Fibroblast of lung (primary cell): Measurements from ENCODE around the gene SULT4A1. TPM values are rescaled to one million over a fixed set of nuclear protein-coding genes. Genes with fewer than 3 reads are reported as not detected.

Experiments used
- DNase-seq, 2 donors: peaks; one replicate each; pipeline versions ENCODE4 v3.0.0 to v3.0.0-alpha.2; 2010; ENCODE audit warnings: low read depth in 2 of 2
- H2AFZ ChIP-seq: 2 replicates; pipeline ENCODE4 v1.5.1; 2012; ENCODE audit warnings: low read length, control low read depth, inconsistent platforms
- H3K27ac ChIP-seq: 2 replicates; pipeline ENCODE4 v1.5.1; 2011; ENCODE audit warnings: low read length, control low read depth; ENCODE audit not compliant: insufficient read depth
- H3K27me3 ChIP-seq: 2 replicates; pipeline ENCODE4 v1.5.1; 2011; ENCODE audit warnings: mild to moderate bottlenecking, low read length; ENCODE audit not compliant: control insufficient read depth, insufficient read depth
- H3K36me3 ChIP-seq: 2 replicates; pipeline ENCODE4 v1.5.1; 2011; ENCODE audit warnings: low read length; ENCODE audit not compliant: control insufficient read depth, insufficient read depth
- H3K4me1 ChIP-seq: 2 replicates; pipeline ENCODE4 v1.5.1; 2011; ENCODE audit warnings: low read length; ENCODE audit not compliant: control insufficient read depth, insufficient read depth; ENCODE audit errors: extremely low read depth
- H3K4me2 ChIP-seq: 2 replicates; pipeline ENCODE4 v1.5.1; 2011; ENCODE audit warnings: low read length, control low read depth; ENCODE audit not compliant: insufficient read depth; ENCODE audit errors: extremely low read depth
- H3K4me3 ChIP-seq, 4 experiments: fragments of 200-600 bp in 1 of 4; sonication (generic) in 1 of 4; replicated peaks in 1 of 4; 2 replicates each; pipeline ENCODE4 v1.5.1; 2011 to 2016; ENCODE audit warnings: low read length in 4 of 4, low read depth in 3 of 4, mild to moderate bottlenecking in 3 of 4, control low read depth in 2 of 4, inconsistent platforms in 1 of 4, mixed read lengths in 1 of 4; ENCODE audit not compliant: insufficient read depth in 1 of 4; ENCODE audit errors: control extremely low read depth in 1 of 4
- H3K79me2 ChIP-seq: 2 replicates; pipeline ENCODE4 v1.5.1; 2012; ENCODE audit warnings: mild to moderate bottlenecking, low read length, inconsistent platforms; ENCODE audit not compliant: control insufficient read depth, insufficient read depth
- H3K9ac ChIP-seq: 2 replicates; pipeline ENCODE4 v1.5.1; 2011; ENCODE audit warnings: mild to moderate bottlenecking, low read length, control low read depth; ENCODE audit not compliant: insufficient read depth
- H3K9me3 ChIP-seq: 2 replicates; pipeline ENCODE4 v1.5.1; 2012; ENCODE audit warnings: low read depth, low read length; ENCODE audit not compliant: control insufficient read depth, insufficient read depth
- H4K20me1 ChIP-seq: 2 replicates; pipeline ENCODE4 v1.5.1; 2011; ENCODE audit warnings: low read length; ENCODE audit not compliant: control insufficient read depth, insufficient read depth; ENCODE audit errors: extremely low read depth
- CTCF ChIP-seq, 2 donors: IDR thresholded peaks in 1 of 2; conservative IDR thresholded peaks in 1 of 2; 1 replicate in 1 of 2; 2 replicates in 1 of 2; pipeline ENCODE4 v1.5.1; 2011 to 2012; ENCODE audit warnings: low read length in 2 of 2, control low read depth in 1 of 2, inconsistent platforms in 1 of 2, low read depth in 1 of 2, mild to moderate bottlenecking in 1 of 2
- EZH2 ChIP-seq: IDR thresholded peaks from 2 replicates; pipeline ENCODE4 v1.5.1; 2012; ENCODE audit warnings: low read length, control low read depth, mild to moderate bottlenecking; ENCODE audit errors: missing control alignments
- polyA plus RNA-seq, 2 donors: library from polyadenylated mRNA; depleted of rRNA in 1 of 2; stranded (reverse) in 1 of 2; unstranded in 1 of 2; fragments of >200 nt; gene quantifications; 2 replicates each; pipeline ENCODE4 v1.2.1, GENCODE V29; 2011 to 2012; ENCODE audit warnings: missing spikeins in 1 of 2
- total RNA-seq: library from RNA; depleted of rRNA; stranded (reverse); fragments of >200 nt; gene quantifications from 2 replicates; pipeline ENCODE4 v1.2.1, GENCODE V29; 2014

SULT4A1 gene
- total and polyA plus RNA-seq, 2 donors (not counting 1 experiment from before 2014, with no cell fraction given), result 0.16 to 0.50 TPM

GRCh38 chr22:43814264-43814663 lies 48.0 kb downstream of the SULT4A1 start:
- H3K9ac ChIP-seq, result no peak overlapping the region
- H3K27me3 ChIP-seq, result no peaks in the 10 kb centered on the region
- no peak for TF ChIP-seq EZH2
- TF ChIP-seq CTCF (conservative IDR thresholded peaks at IDR 0.05 in 1 of 2, IDR thresholded peaks at IDR 0.05 in 1 of 2; ENCODE audit: low read depth in 1 of 2, low read length in 2 of 2), result no peak
- peaks cover 3% of the 10 kb centered on the region for H3K4me1 ChIP-seq
- no peak overlapping the region for H3K4me2 ChIP-seq
- H2AFZ ChIP-seq, result no peak overlapping the region
- no peaks in the 10 kb centered on the region for H3K9me3 ChIP-seq
- H3K4me3 ChIP-seq, result no peak overlapping the region
- no peaks in the 10 kb centered on the region for H4K20me1 ChIP-seq
- H3K27ac ChIP-seq, result no peak overlapping the region
- DNase-seq, result no peak
- H3K36me3 ChIP-seq, result no peaks in the 10 kb centered on the region
- H3K79me2 ChIP-seq, result peaks cover 2% of the 10 kb centered on the region

- Histone ChIP-seq H3K27me3 (no peaks in the 10 kb centered on the region), H3K27ac (peak overlapping the region; percentile 96), H3K79me2 (peaks cover 2% of the 10 kb centered on the region), H4K20me1 (no peaks in the 10 kb centered on the region), H3K4me1 (peaks cover 3% of the 10 kb centered on the region), H2AFZ (peak overlapping the region; percentile 95), H3K36me3 (no peaks in the 10 kb centered on the region), H3K4me3 (peak overlapping the region; percentile 87 to 96 (median 94)), H3K9me3 (no peaks in the 10 kb centered on the region), H3K9ac (peak overlapping the region; percentile 92), H3K4me2 (peak overlapping the region; percentile 99)
- TF ChIP-seq EZH2, result no peak
- TF ChIP-seq CTCF (conservative IDR thresholded peaks at IDR 0.05 in 1 of 2, IDR thresholded peaks at IDR 0.05 in 1 of 2; ENCODE audit: low read depth in 1 of 2, low read length in 2 of 2), result no peak
- no peak for DNase-seq
Observed at GRCh38 chr22:43812890-43813289, 49.4 kb downstream of the SULT4A1 start.

- peak within 1 kb of the TSS; percentile 92 for H3K9ac ChIP-seq
- H3K9me3 ChIP-seq, result no peaks in the 10 kb centered on the region
- peaks cover 3% of the 10 kb centered on the region for H3K4me1 ChIP-seq
- H3K27ac ChIP-seq, result peak within 1 kb of the TSS; percentile 96
- peak within 1 kb of the TSS; percentile 99 for H3K4me2 ChIP-seq
- H4K20me1 ChIP-seq, result no peaks in the 10 kb centered on the region
- peak within 1 kb of the TSS; percentile 97 for H2AFZ ChIP-seq
- peaks cover 2% of the 10 kb centered on the region for H3K79me2 ChIP-seq
- peak; percentile 89 to 94 for DNase-seq
- H3K27me3 ChIP-seq, result no peaks in the 10 kb centered on the region
- peak within 1 kb of the TSS; percentile 87 to 96 (median 94) for H3K4me3 ChIP-seq
- TF ChIP-seq CTCF (conservative IDR thresholded peaks at IDR 0.05 in 1 of 2, IDR thresholded peaks at IDR 0.05 in 1 of 2; ENCODE audit: low read depth in 1 of 2, low read length in 2 of 2) (no peak), EZH2 (no peak)
- no peaks in the 10 kb centered on the region for H3K36me3 ChIP-seq
Observed at GRCh38 chr22:43812149-43812842, 50.0 kb downstream of the SULT4A1 start, which contains the start of gene EFCAB6. Gene EFCAB6 (minus strand): TSS chr22:43812305. CDS start chr22:43782318, 29,987 bp downstream.
